Skeletal muscle satellite cell (primary cell): ENCODE data around the gene RAN. TPM values are rescaled to one million over a fixed set of nuclear protein-coding genes. Genes with fewer than 3 reads are reported as not detected.

Experiments
- H3K27me3 ChIP-seq: 2 replicates; pipeline ENCODE4 v1.7.0; 2013; ENCODE audit warnings: low read length; ENCODE audit not compliant: control insufficient read depth, insufficient read depth
- H3K36me3 ChIP-seq: 2 replicates; pipeline ENCODE4 v1.7.0; 2013; ENCODE audit warnings: mild to moderate bottlenecking, control low read depth, low read length; ENCODE audit not compliant: insufficient read depth
- H3K4me1 ChIP-seq: 2 replicates; pipeline ENCODE4 v1.7.0; 2013; ENCODE audit warnings: low read length; ENCODE audit not compliant: control insufficient read depth, insufficient read depth
- H3K4me2 ChIP-seq: 2 replicates; pipeline ENCODE4 v1.7.0; 2013; ENCODE audit warnings: mild to moderate bottlenecking, low read length
- H3K4me3 ChIP-seq: 2 replicates; pipeline ENCODE4 v1.7.0; 2013; ENCODE audit warnings: low read length
- H3K9ac ChIP-seq: 2 replicates; pipeline ENCODE4 v1.7.0; 2013; ENCODE audit warnings: mild to moderate bottlenecking, low read depth, low read length, moderate library complexity
- H3K9me3 ChIP-seq: replicated peaks from 2 replicates; pipeline ENCODE4 v1.7.0; 2013; ENCODE audit warnings: mild to moderate bottlenecking, control low read depth, low read length
- small RNA-seq: library from RNA; depleted of rRNA; stranded (forward); fragments of <200 nt; gene quantifications from one replicate; pipeline ENCODE3, GENCODE V24; 2012

RAN gene

DNA sequence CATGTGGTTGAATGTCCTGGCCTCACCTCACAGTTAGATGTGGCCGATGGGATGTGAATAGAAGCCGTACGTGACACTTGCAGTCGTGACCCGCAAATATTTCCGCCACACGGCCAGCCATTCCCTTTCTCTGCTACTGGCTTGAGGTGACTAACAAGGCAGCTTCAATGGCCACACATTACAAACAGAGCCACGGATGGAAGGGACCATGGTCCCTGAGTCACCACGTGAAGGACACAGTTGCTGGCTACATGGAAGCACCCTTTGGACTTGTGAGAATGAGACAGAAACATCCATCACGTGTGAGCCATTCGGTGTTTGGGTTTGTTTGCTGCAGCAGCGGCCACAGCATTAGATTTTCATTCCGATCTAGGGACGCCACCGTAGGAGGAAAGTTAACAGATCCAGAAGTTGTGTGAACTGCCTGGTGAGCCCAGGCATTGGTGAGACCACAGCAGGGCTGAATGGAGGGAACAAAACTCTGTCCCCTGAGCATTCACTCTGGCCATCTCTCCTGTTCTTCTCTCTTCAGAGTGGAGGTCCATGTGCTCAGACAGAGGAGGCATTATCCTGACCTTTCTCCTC is 48.3 kb downstream of the RAN start:
- no peaks in the 10 kb centered on the region for H3K36me3 ChIP-seq
- H3K9me3 ChIP-seq: no peaks in the 10 kb centered on the region
- H3K4me1 ChIP-seq: no peaks in the 10 kb centered on the region
- H3K4me2 ChIP-seq: no peak overlapping the region
- no peak overlapping the region for H3K9ac ChIP-seq
- peaks cover 16% of the 10 kb centered on the region for H3K27me3 ChIP-seq
- no peak overlapping the region for H3K4me3 ChIP-seq

DNA sequence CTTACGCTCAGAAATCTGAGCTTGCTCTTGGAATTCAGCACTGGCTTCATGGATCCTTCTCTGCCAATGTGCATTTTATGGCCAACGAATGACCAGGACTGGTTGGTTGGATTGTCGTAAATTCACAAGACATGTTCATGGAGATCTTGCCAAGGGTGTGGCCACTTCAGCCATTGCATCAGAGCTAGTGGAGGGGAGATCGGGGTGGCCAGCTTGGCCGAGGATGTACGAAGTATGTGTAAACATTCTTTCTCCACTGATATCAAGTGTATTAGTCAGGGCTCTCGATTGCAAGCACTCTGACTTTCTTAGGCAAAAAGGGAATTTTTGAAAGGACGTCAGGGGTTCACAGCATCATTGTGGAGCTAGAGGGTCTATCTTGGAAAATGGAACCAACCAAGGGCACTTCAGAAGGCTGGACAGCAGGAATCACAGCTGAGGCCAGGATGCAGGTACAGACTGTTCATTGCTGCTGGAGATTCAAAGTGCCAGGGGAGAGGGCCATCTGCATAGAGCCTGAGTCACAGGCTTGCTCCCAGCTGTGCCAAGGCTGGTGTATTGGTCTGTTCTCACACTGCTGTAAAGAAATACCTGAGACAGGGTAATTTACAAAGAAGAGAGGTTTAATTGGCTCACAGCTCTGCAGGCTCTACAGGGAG is 49.0 kb downstream of the RAN start:
- Histone ChIP-seq H3K4me1 (no peaks in the 10 kb centered on the region), H3K4me2 (no peak overlapping the region), H3K4me3 (no peak overlapping the region), H3K9ac (no peak overlapping the region), H3K36me3 (no peaks in the 10 kb centered on the region), H3K9me3 (no peaks in the 10 kb centered on the region), H3K27me3 (peaks cover 15% of the 10 kb centered on the region)

DNA sequence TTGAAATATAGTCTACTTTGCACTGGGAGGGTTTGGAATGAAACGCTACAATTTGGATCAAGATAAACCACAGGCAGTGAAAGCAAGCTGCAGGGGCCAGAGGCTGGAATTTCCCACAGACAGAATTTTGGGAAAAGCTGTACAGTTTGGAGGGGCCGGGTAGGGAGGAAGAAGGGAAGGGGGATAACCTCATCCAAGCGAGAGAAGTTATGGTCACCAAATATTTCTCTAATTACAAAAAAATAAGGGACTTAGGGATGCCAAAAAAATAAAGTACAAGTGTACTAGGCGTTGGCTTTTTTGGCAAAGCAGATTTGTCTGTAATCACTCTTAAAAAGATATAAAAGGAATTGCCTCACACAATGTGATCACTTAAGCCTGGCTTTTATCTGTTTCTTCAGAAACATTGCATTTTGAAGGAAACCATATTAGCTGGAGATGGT is 50.7 kb downstream of the RAN start:
- Histone ChIP-seq H3K9ac (no peak overlapping the region), H3K4me2 (no peak overlapping the region), H3K27me3 (peaks cover 2% of the 10 kb centered on the region), H3K9me3 (no peaks in the 10 kb centered on the region), H3K4me1 (no peaks in the 10 kb centered on the region), H3K36me3 (no peaks in the 10 kb centered on the region), H3K4me3 (no peak overlapping the region)

DNA sequence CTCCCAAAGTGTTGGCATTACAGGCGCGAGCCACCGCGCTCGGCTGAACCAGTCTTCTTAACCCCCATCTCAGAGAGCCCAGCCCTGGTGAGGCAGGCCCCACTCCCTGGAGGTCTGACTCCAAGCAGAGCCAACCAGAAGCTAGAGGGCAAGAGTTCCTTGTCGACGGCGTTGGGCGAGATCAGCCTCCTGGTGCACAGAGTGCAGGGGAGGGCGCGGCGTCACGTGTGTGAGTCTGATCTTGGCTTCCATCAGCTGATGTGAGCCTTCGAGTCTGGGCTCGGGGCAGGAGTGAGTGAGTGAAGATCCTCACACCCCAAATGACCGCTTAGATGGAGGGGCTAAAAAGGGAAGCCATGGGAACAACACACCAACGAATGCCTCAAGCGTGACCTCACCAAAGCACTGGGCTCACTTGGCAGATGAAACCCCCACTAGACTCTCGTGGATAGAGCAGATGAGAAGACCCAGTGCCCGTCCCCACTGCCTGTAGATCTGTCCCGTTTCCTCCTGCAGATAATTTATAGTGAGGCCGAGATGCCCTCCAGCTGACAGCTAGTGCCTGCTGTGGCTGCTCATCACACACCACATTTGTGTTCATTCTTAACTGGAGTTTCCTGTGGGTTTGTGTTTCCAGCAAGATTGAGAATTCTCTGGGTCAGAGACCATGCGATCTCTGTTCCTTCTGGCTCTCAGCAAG is 53.2 kb downstream of the RAN start:
- H3K27me3 ChIP-seq: no peaks in the 10 kb centered on the region
- no peak overlapping the region for H3K4me3 ChIP-seq
- no peak overlapping the region for H3K4me2 ChIP-seq

DNA sequence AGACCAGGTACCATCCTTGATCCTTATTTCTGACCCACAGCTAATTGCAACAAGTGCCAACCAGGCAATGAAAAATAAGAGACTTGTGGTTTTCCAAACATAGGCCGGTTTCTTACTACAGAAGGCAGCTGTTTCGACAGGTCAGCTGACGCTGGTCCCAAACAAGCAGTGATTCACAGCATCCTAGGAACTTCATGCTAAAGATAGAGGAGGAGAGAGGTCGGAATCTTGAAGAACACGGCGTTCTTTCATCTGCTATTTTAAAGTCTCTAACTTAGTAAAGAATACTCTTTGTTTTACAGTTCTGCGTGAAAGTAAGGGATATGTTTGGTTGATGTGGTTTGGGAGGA is 53.8 kb downstream of the RAN start:
- H3K27me3 ChIP-seq: no peaks in the 10 kb centered on the region
- no peak overlapping the region for H3K4me3 ChIP-seq
- no peaks in the 10 kb centered on the region for H3K9me3 ChIP-seq
- H3K9ac ChIP-seq: no peak overlapping the region
- H3K36me3 ChIP-seq: no peaks in the 10 kb centered on the region
- no peak overlapping the region for H3K4me2 ChIP-seq
- no peaks in the 10 kb centered on the region for H3K4me1 ChIP-seq

More for the DNA sequence above, 53.2 kb downstream of the RAN start:
- Histone ChIP-seq H3K4me1 (no peaks in the 10 kb centered on the region), H3K9me3 (no peaks in the 10 kb centered on the region), H3K9ac (no peak overlapping the region), H3K36me3 (no peaks in the 10 kb centered on the region)

Small RNA genes lying within 50 kb of the gene (small RNA-seq; reads per million reads assigned to genes)
- not detected for gene RF00019
- not detected for gene RNU6-1077P
